H1 (cell line): ENCODE results near the gene ANXA2R. TPM values are rescaled to one million over a fixed set of nuclear protein-coding genes. Genes with fewer than 3 reads are reported as not detected.
A peak's percentile ranks its signal among the peaks of the same experiment; 100 is the strongest.

Source experiments
- CTCF ChIA-PET: fragments of 300-600 bp; sonication (Branson Sonifier 250); formaldehyde crosslinking; loops from one replicate; lab custom pipeline; 2021; ENCODE audit not compliant: partially characterized antibody; lab: Charles Lee
- POLR2A ChIA-PET: fragments of 300-600 bp; sonication (Branson Sonifier 250); formaldehyde crosslinking; loops from one replicate; lab custom pipeline; 2021; ENCODE audit warnings: inconsistent platforms; ENCODE audit not compliant: partially characterized antibody; lab: Charles Lee
- DNase-seq, 2 experiments: peaks; one replicate each; pipeline versions ENCODE4 v3.0.0 to v3.0.0-alpha.2; 2010 to 2022; ENCODE audit warnings: low spot score in 2 of 2, low read depth in 1 of 2, mixed read lengths in 1 of 2
- FAIRE-seq: peaks from 2 replicates; lab custom pipeline; 2011; peaks lifted over from hg19 to GRCh38; lab: Jason Lieb, UNC
- H2AFZ ChIP-seq: 2 replicates; pipeline ENCODE4 v1.8.1; 2012; ENCODE audit warnings: low read length, inconsistent platforms
- H2AK5ac ChIP-seq: 2 replicates; pipeline ENCODE4 v1.6.1; 2013; ENCODE audit warnings: low read depth, low read length
- H2BK120ac ChIP-seq: replicated peaks from 2 replicates; pipeline ENCODE3; 2013; ENCODE audit warnings: low read depth, low read length, inconsistent platforms
- H2BK12ac ChIP-seq: 2 replicates; pipeline ENCODE4 v1.6.1; 2013; ENCODE audit warnings: low read depth, low read length
- H2BK15ac ChIP-seq: 2 replicates; pipeline ENCODE4 v1.6.1; 2013; ENCODE audit warnings: low read length
- H2BK20ac ChIP-seq: 2 replicates; pipeline ENCODE4 v1.6.1; 2013; ENCODE audit warnings: low read length
- H2BK5ac ChIP-seq: 2 replicates; pipeline ENCODE4 v1.6.1; 2013; ENCODE audit warnings: low read depth, low read length
- H3K14ac ChIP-seq: 2 replicates; pipeline ENCODE4 v1.6.1; 2013; ENCODE audit warnings: inconsistent platforms; ENCODE audit not compliant: insufficient read length
- H3K18ac ChIP-seq: 2 replicates; pipeline ENCODE4 v1.6.1; 2013; ENCODE audit warnings: low read length; ENCODE audit errors: extremely low read depth
- H3K23ac ChIP-seq: 2 replicates; pipeline ENCODE4 v1.6.1; 2013; ENCODE audit warnings: inconsistent platforms; ENCODE audit not compliant: insufficient read length
- H3K23me2 ChIP-seq: 2 replicates; pipeline ENCODE4 v1.6.1; 2013; ENCODE audit warnings: low read depth, low read length
- H3K27ac ChIP-seq: 2 replicates; pipeline ENCODE4 v1.6.1; 2011; ENCODE audit warnings: low read depth, low read length, inconsistent platforms
- H3K27me3 ChIP-seq, 4 experiments: replicated peaks in 1 of 4; 1 replicate in 1 of 4; 2 replicates in 3 of 4; pipeline versions ENCODE4 v1.6.1 to v1.8.1; 2011 to 2013; ENCODE audit warnings: low read length in 3 of 4, mild to moderate bottlenecking in 3 of 4, inconsistent platforms in 2 of 4, mixed read lengths in 2 of 4, moderate library complexity in 1 of 4; ENCODE audit not compliant: control insufficient read depth in 3 of 4, insufficient read depth in 3 of 4; ENCODE audit errors: extremely low read depth in 1 of 4
- H3K36me3 ChIP-seq, 4 experiments: 2 replicates each; pipeline versions ENCODE4 v1.6.1 to v1.8.1; 2011 to 2013; ENCODE audit warnings: mild to moderate bottlenecking in 4 of 4, low read length in 3 of 4, moderate library complexity in 2 of 4, control low read depth in 1 of 4, inconsistent platforms in 1 of 4; ENCODE audit not compliant: insufficient read depth in 4 of 4, control insufficient read depth in 2 of 4
- H3K4ac ChIP-seq: replicated peaks from 2 replicates; pipeline ENCODE3; 2013; ENCODE audit warnings: low read length, low read depth, mixed read lengths, inconsistent platforms; ENCODE audit not compliant: insufficient read length
- H3K4me1 ChIP-seq, 4 experiments: replicated peaks in 1 of 4; 1 replicate in 1 of 4; 2 replicates in 3 of 4; pipeline versions ENCODE4 v1.6.1 to v1.8.1; 2011 to 2013; ENCODE audit warnings: low read length in 3 of 4, inconsistent platforms in 2 of 4, mixed read lengths in 1 of 4; ENCODE audit not compliant: insufficient read depth in 4 of 4, control insufficient read depth in 3 of 4
- H3K4me2 ChIP-seq, 2 experiments: 2 replicates each; pipeline versions ENCODE4 v1.6.1 to v1.8.1; 2011 to 2013; ENCODE audit warnings: low read depth in 2 of 2, low read length in 2 of 2, control low read depth in 1 of 2, inconsistent platforms in 1 of 2, mild to moderate bottlenecking in 1 of 2; ENCODE audit not compliant: insufficient read depth in 1 of 2
- H3K4me3 ChIP-seq, 4 experiments: fragments of 200-600, 300-600 bp in 1 of 4; sonication (generic), shearing (Covaris generic), sonication (Bioruptor Twin) in 1 of 4; 2 replicates each; pipeline versions ENCODE4 v1.5.1 to v1.8.1; 2011 to 2016; ENCODE audit warnings: low read length in 4 of 4, low read depth in 3 of 4, control low read depth in 2 of 4, inconsistent platforms in 2 of 4, mild to moderate bottlenecking in 2 of 4, mixed read lengths in 1 of 4, moderate library complexity in 1 of 4; ENCODE audit not compliant: insufficient read depth in 2 of 4; ENCODE audit errors: extremely low read depth in 1 of 4
- H3K56ac ChIP-seq: replicated peaks from 2 replicates; pipeline ENCODE3; 2013; ENCODE audit warnings: low read depth, mild to moderate bottlenecking, mixed read lengths, low read length, inconsistent platforms; ENCODE audit not compliant: insufficient read length
- H3K79me1 ChIP-seq: 2 replicates; pipeline ENCODE4 v1.6.1; 2013; ENCODE audit warnings: low read depth, low read length, control low read depth
- H3K79me2 ChIP-seq, 2 experiments: 2 replicates each; pipeline versions ENCODE4 v1.6.1 to v1.8.1; 2012 to 2013; ENCODE audit warnings: low read length in 2 of 2, mild to moderate bottlenecking in 2 of 2, inconsistent platforms in 1 of 2; ENCODE audit not compliant: insufficient read depth in 2 of 2, control insufficient read depth in 1 of 2
- H3K9ac ChIP-seq, 4 experiments: replicated peaks in 1 of 4; 1 replicate in 1 of 4; 2 replicates in 3 of 4; pipeline versions ENCODE4 v1.6.1 to v1.8.1; 2011 to 2013; ENCODE audit warnings: low read depth in 3 of 4, low read length in 3 of 4, control low read depth in 2 of 4, mild to moderate bottlenecking in 2 of 4, moderate library complexity in 2 of 4, inconsistent platforms in 1 of 4; ENCODE audit errors: extremely low read depth in 1 of 4
- H3K9me3 ChIP-seq, 2 experiments: 2 replicates each; pipeline versions ENCODE4 v1.6.1 to v1.8.1; 2012 to 2013; ENCODE audit warnings: mild to moderate bottlenecking in 2 of 2, moderate library complexity in 2 of 2, control low read depth in 1 of 2, inconsistent platforms in 1 of 2, low read depth in 1 of 2, low read length in 1 of 2, mixed read lengths in 1 of 2; ENCODE audit not compliant: insufficient read depth in 2 of 2
- H4K20me1 ChIP-seq, 2 experiments: replicated peaks in 1 of 2; 2 replicates each; pipeline versions ENCODE3 to v1.8.1; 2011 to 2013; ENCODE audit warnings: inconsistent platforms in 2 of 2, low read length in 2 of 2, mild to moderate bottlenecking in 1 of 2; ENCODE audit not compliant: insufficient read depth in 2 of 2, control insufficient read depth in 1 of 2
- H4K5ac ChIP-seq: 2 replicates; pipeline ENCODE4 v1.6.1; 2013; ENCODE audit warnings: low read length, low read depth, mixed read lengths, inconsistent platforms; ENCODE audit not compliant: insufficient read length
- H4K8ac ChIP-seq: 2 replicates; pipeline ENCODE4 v1.8.0; 2013; ENCODE audit warnings: mild to moderate bottlenecking, moderate library complexity, low read length, inconsistent platforms; ENCODE audit not compliant: insufficient read depth; ENCODE audit errors: extremely low read depth
- H4K91ac ChIP-seq: replicated peaks from 2 replicates; pipeline ENCODE3; 2013; ENCODE audit warnings: low read length, mixed read lengths, inconsistent platforms; ENCODE audit not compliant: insufficient read length
- CBX5 ChIP-seq: fragments of 300-800, 300-1000 bp; sonication (generic); IDR thresholded peaks from 2 replicates; pipeline ENCODE4 v1.7.1; 2016; ENCODE audit warnings: antibody characterized with exemption, low read length, low read depth
- CHD2 ChIP-seq: IDR thresholded peaks from 2 replicates; pipeline ENCODE4 v1.6.1; 2012; ENCODE audit warnings: low read length, improper control_type of control experiment
- FOSL1 ChIP-seq: IDR thresholded peaks from 2 replicates; pipeline ENCODE4 v1.6.1; 2011; ENCODE audit warnings: mild to moderate bottlenecking, low read depth, low read length, moderate library complexity; ENCODE audit not compliant: insufficient read depth
- TAF7 ChIP-seq: optimal IDR thresholded peaks from 2 replicates; pipeline ENCODE3; 2011; ENCODE audit warnings: low read depth, mild to moderate bottlenecking, inconsistent platforms, low read length, moderate library complexity, borderline replicate concordance
- YY1 ChIP-seq: IDR thresholded peaks from 2 replicates; pipeline ENCODE4 v1.6.1; 2011; ENCODE audit warnings: low read depth, mild to moderate bottlenecking, low read length
- WGBS, 2 experiments: shearing (Covaris generic) in 1 of 2; methylation state at CpG; one replicate each; pipeline versions ENCODE4 v1.1.6 to v1.1.7; 2013 to 2015; ENCODE audit warnings: low lambda C conversion rate in 2 of 2, mixed read lengths in 2 of 2, inconsistent platforms in 1 of 2, low coverage in 1 of 2, missing lambda C conversion rate in 1 of 2; ENCODE audit not compliant: insufficient replicate concordance in 2 of 2, insufficient coverage in 1 of 2, insufficient read length in 1 of 2; ENCODE audit errors: extremely low coverage in 1 of 2, missing lambda C conversion rate in 1 of 2; 5-methylcytosine and 5-hydroxymethylcytosine counted together
- polyA plus RNA-seq, 7 experiments: library from polyadenylated mRNA; depleted of rRNA in 3 of 7; stranded (reverse) in 5 of 7; unstranded in 2 of 7; fragments of >200 nt in 5 of 7; fragments of 200-250 nt in 2 of 7; gene quantifications; 1 replicate in 5 of 7; 2 replicates in 1 of 7; 4 replicates in 1 of 7; pipeline versions ENCODE4 v1.2.1 to v1.2.3, GENCODE V29; 2011 to 2013; ENCODE audit warnings: missing spikeins in 2 of 7, mixed read lengths in 2 of 7
- total RNA-seq: library from RNA; stranded (reverse); fragmentation: NEBNext Ultra II Directional; extraction: Animal tissue kit (Norgen Biotek cat#: 25700); gene quantifications from 2 replicates; pipeline ENCODE4 v1.2.1, GENCODE V29; 2021
- TF ChIP-seq, protein P1 (sequence below), 3 experiments: IDR thresholded peaks; 1 replicate in 2 of 3; 2 replicates in 1 of 3; pipeline versions ENCODE4 v1.5.1 to v1.6.1; 2011; ENCODE audit warnings: low read length in 3 of 3, mild to moderate bottlenecking in 3 of 3, inconsistent platforms in 2 of 3, low read depth in 1 of 3, moderate library complexity in 1 of 3; ENCODE audit not compliant: insufficient read depth in 1 of 3; ENCODE audit errors: control extremely low read depth in 1 of 3

Gene ANXA2R
- total and polyA plus RNA-seq, 2 of the 8 experiments (the other 6 are each of a cell fraction or from before 2014, with no cell fraction given): 0.08 to 0.17 TPM

DNA sequence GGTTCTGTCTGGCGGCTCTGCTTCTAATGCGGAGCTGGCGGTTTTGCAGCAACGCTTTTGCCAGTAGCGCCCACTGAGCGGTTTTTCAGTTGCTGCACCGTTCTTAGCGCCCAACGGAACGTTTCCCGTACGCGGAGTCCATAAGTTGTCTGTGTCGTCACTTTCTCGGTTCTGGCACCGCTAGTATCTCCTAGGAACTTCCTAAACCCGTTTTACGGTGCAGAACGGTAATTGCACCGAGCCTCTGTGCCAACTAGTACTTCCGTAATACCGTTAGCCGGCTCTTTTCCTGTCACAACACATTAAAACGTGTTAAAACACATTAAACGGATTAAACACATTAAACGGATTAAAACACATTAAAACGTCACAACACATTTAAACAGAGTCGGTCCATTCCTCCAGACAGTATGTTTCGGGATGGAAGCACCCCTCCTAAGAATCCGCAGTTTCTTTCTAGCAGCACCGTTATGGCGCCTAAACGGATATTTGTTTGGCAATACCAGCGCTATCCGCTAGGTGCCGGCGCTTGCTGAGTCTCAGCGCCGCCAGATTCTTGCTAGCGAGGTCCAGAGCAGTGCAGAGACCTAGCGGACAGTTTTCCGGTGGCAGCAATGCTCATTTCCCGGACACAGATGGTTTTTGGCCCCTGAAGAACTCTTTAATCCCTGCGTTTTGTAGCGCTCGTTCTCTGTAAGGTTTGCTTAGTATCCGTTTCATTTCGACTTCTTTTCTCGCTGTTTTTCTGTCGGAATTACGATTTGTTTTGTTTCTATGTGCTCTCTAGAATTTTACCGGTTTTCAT is 45.4 kb downstream of the ANXA2R start:
- no peak overlapping the region for H2BK5ac ChIP-seq
- no peaks in the 10 kb centered on the region; a peak in 1 of 8 replicates for H3K36me3 ChIP-seq
- H3K9ac ChIP-seq: no peak overlapping the region
- H3K23ac ChIP-seq: no peak overlapping the region
- peak overlapping the region in 3 of 4 experiments; percentile 8 to 32 (median 16); a peak in 3 of 8 replicates for H3K4me3 ChIP-seq
- no peak overlapping the region for H2BK12ac ChIP-seq
- POLR2A ChIA-PET: interaction anchor here (1.5 kb wide), 1 partner anchor 47 kb away, joined by 6 read pairs; no protein-coding TSS in a partner anchor
- H3K23me2 ChIP-seq: peaks cover 6% of the 10 kb centered on the region; the same call in 1 of the 2 replicates
- H3K14ac ChIP-seq: no peak overlapping the region
- no peaks in the 10 kb centered on the region for H3K9me3 ChIP-seq
- H3K4me2 ChIP-seq: peak overlapping the region; percentile 12 to 49; a peak in 3 of 4 replicates
- no peak overlapping the region for H4K5ac ChIP-seq
- H2BK120ac ChIP-seq: no peak overlapping the region
- H3K27me3 ChIP-seq: peaks cover 80 to 100% (median 94%) of the 10 kb centered on the region in 4 experiments
- no peak overlapping the region for H2AK5ac ChIP-seq
- H3K27ac ChIP-seq: no peak overlapping the region
- no peak overlapping the region for H2AFZ ChIP-seq
- CTCF ChIA-PET: interaction anchor here (0.6 to 2.9 kb wide), 28 partner anchors 14 to 166 kb away, joined by 3 to 15 read pairs (median 4); partner anchors contain the start of gene ANXA2R
- no peak overlapping the region for H3K18ac ChIP-seq
- H3K79me2 ChIP-seq: no peaks in the 10 kb centered on the region
- no peak overlapping the region for H3K4ac ChIP-seq
- FAIRE-seq: peak; percentile 62
- peaks cover 3 to 10% (median 4%) of the 10 kb centered on the region in 4 experiments for H3K4me1 ChIP-seq
- no peaks in the 10 kb centered on the region for H3K79me1 ChIP-seq
- H2BK20ac ChIP-seq: no peak overlapping the region
- H4K8ac ChIP-seq: no peak overlapping the region
- peaks cover 3 to 8% of the 10 kb centered on the region in 2 experiments for H4K20me1 ChIP-seq
- DNase-seq: peak in 1 of 2 experiments; percentile 90
- WGBS, 2 experiments: 13% methylated on average over 52 of the region's 52 CpGs; no CpG with 5 or more reads in 1 of the 2 experiments
- no peak overlapping the region for H2BK15ac ChIP-seq
- no peak overlapping the region for H4K91ac ChIP-seq
- no peak overlapping the region for H3K56ac ChIP-seq
- TF ChIP-seq CBX5: no peak
- TF ChIP-seq TAF7: no peak
- TF ChIP-seq, protein P1, sequence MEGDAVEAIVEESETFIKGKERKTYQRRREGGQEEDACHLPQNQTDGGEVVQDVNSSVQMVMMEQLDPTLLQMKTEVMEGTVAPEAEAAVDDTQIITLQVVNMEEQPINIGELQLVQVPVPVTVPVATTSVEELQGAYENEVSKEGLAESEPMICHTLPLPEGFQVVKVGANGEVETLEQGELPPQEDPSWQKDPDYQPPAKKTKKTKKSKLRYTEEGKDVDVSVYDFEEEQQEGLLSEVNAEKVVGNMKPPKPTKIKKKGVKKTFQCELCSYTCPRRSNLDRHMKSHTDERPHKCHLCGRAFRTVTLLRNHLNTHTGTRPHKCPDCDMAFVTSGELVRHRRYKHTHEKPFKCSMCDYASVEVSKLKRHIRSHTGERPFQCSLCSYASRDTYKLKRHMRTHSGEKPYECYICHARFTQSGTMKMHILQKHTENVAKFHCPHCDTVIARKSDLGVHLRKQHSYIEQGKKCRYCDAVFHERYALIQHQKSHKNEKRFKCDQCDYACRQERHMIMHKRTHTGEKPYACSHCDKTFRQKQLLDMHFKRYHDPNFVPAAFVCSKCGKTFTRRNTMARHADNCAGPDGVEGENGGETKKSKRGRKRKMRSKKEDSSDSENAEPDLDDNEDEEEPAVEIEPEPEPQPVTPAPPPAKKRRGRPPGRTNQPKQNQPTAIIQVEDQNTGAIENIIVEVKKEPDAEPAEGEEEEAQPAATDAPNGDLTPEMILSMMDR (IDR thresholded peaks at IDR 0.05; ENCODE audit: control extremely low read depth in 1 of 3, insufficient read depth in 1 of 3, low read depth in 1 of 3, low read length in 3 of 3): peak; percentile 69 to 96 (median 83)
- TF ChIP-seq CHD2: no peak
- TF ChIP-seq FOSL1: no peak
- peak; percentile 81 for TF ChIP-seq YY1
